Measurements from ENCODE around the gene MTX1. TPM values are rescaled to one million over a fixed set of nuclear protein-coding genes. Genes with fewer than 3 reads are reported as not detected.
A peak's percentile ranks its signal among the peaks of the same experiment; 100 is the strongest.

The MTX1 gene
- total RNA-seq, 4 donors from 2014 or later, result 30.1 to 50.7 (median 35.3) TPM

GRCh38 chr1:155261493-155261851 lies 53.0 kb downstream of the MTX1 start:
- H3K4me3 ChIP-seq, result peak overlapping the region; percentile 56 to 92 (median 80)
- peak overlapping the region; percentile 60 to 95 (median 86) for H3K27ac ChIP-seq
- H3K36me3 ChIP-seq, result peaks cover 0 to 73% (median 38%) of the 10 kb centered on the region in 3 donors
- H3K4me1 ChIP-seq, result peaks cover 0 to 28% (median 16%) of the 10 kb centered on the region in 4 donors
- no peak for DNase-seq (ENCODE audit: low spot score in 2 of 2)
- H3K27me3 ChIP-seq, result no peaks in the 10 kb centered on the region
- whole genome bisulfite sequencing, 2 donors, result 0 to 1% methylated on average over 9 of the region's 9 CpGs
- TF ChIP-seq CTCF (IDR thresholded peaks at IDR 0.05) (no peak), EP300 (IDR thresholded peaks at IDR 0.05) (no peak), POLR2A (IDR thresholded peaks at IDR 0.05) (no peak)
- no peaks in the 10 kb centered on the region for H3K9me3 ChIP-seq

DNA sequence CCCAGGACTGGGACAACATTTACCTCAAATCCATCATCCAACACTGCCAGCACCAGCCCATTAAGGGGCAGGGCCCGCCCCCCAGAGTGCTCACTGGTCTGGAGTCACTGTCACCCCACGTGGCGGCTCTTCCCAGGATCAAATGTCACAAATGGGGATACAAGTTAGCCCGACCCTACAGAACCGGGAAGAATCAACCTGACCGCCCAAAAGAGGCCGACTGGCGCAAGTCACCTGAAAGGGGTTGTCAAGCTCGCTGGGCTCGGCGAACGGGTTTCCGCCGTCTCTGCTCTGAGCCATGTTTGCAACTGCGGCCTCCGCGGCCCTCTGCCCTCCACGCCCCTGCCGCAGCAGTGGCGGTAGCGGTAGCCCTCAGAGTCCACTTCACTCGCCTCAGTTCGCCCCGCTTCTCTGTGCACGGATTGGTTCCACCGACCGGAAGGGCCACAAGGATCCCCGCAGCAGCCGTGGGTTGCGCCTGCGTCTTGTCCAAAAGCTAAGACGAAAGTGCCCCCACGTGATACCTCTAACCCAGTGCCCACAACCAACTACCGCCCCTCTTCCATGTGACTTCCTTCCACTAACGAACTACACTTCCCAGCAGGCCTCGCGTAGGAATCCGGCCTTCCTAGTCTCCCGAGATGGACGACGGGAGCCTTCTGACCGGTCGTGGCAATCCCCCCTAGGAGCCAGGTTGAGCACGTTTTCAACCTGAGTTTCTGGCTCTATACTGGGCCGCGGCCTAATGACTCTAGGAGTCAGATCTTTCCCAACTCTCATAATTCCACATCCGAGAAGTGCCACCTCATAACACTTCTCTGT lies 53.6 kb downstream of the MTX1 start, which contains the start of gene SCAMP3:
SCAMP3 (minus strand) TSS at position 509 of the 822 bp plus-strand sequence; CDS start at position 300, 209 bp downstream.
- Histone ChIP-seq H3K36me3 (peaks cover 0 to 73% (median 43%) of the 10 kb centered on the region in 3 donors), H3K27me3 (no peaks in the 10 kb centered on the region), H3K27ac (peak within 1 kb of the TSS; percentile 60 to 95 (median 86)), H3K4me1 (peaks cover 0 to 24% (median 13%) of the 10 kb centered on the region in 4 donors), H3K9me3 (no peaks in the 10 kb centered on the region), H3K4me3 (peak within 1 kb of the TSS; percentile 56 to 92 (median 80))
- 0 to 1% methylated on average over 22 to 41 of the region's 47 CpGs for WGBS, 2 donors
- TF ChIP-seq CTCF (IDR thresholded peaks at IDR 0.05) (peak in 1 of 5 experiments; percentile 32), POLR2A (IDR thresholded peaks at IDR 0.05) (peak; percentile 6 to 65), EP300 (IDR thresholded peaks at IDR 0.05) (peak; percentile 93 to 94)
- peak; percentile 89 to 97 for DNase-seq (ENCODE audit: low spot score in 2 of 2)

- TF ChIP-seq EP300 (IDR thresholded peaks at IDR 0.05) (no peak), POLR2A (IDR thresholded peaks at IDR 0.05) (no peak), CTCF (IDR thresholded peaks at IDR 0.05) (no peak)
- 80 to 86% methylated on average over 9 to 11 of the region's 11 CpGs for WGBS, 2 donors
- Histone ChIP-seq H3K27me3 (no peaks in the 10 kb centered on the region), H3K9me3 (no peaks in the 10 kb centered on the region), H3K36me3 (peaks cover 0 to 73% (median 53%) of the 10 kb centered on the region in 3 donors), H3K4me3 (no peak overlapping the region), H3K27ac (peak overlapping the region in 3 of 4 donors; percentile 60 to 95 (median 90)), H3K4me1 (peaks cover 0 to 24% (median 13%) of the 10 kb centered on the region in 4 donors)
- DNase-seq (ENCODE audit: low spot score in 2 of 2), result no peak
Observed at GRCh38 chr1:155263067-155263466, 54.6 kb downstream of the MTX1 start.

Other genes starting within 250 kb of the MTX1 start
- 10 to 100 TPM; 18.6 to 24.3 (median 23.5) TPM for gene PYGO2, start 246.9 kb upstream of the MTX1 start, total RNA-seq
- gene SHC1, start 237.9 kb upstream of the MTX1 start, total RNA-seq, result 100 to 1,000 TPM in 2 of 4 donors, 10 to 100 TPM in 2; 82.9 to 168 (median 101) TPM
- gene CKS1B, start 234.0 kb upstream of the MTX1 start, total RNA-seq, result 10 to 100 TPM; 35.2 to 40.5 (median 37.3) TPM
- gene FLAD1, start 225.4 kb upstream of the MTX1 start, total RNA-seq, result 10 to 100 TPM; 17.4 to 33.6 (median 23.6) TPM
- 1 to 10 TPM in 1 of 4 donors, not detected in 3; 1.5 TPM for gene LENEP, start 215.1 kb upstream of the MTX1 start, total RNA-seq
- 10 to 100 TPM; 44.6 to 53.4 (median 49.5) TPM for gene ZBTB7B, start 205.9 kb upstream of the MTX1 start, total RNA-seq
- 1 to 10 TPM in 3 of 4 donors, under 1 TPM in 1; 0.90 to 4.2 (median 1.7) TPM for gene DCST2, start 174.9 kb upstream of the MTX1 start, total RNA-seq
- 1 to 10 TPM in 1 of 4 donors, under 1 TPM in 2, not detected in 1; 0.21 to 3.5 (median 0.90) TPM for gene DCST1, start 174.9 kb upstream of the MTX1 start, total RNA-seq
- 100 to 1,000 TPM; 111 to 202 (median 168) TPM for gene ADAM15, start 157.4 kb upstream of the MTX1 start, total RNA-seq
- 1 to 10 TPM in 3 of 4 donors, under 1 TPM in 1; 0.87 to 4.2 (median 1.8) TPM for gene EFNA4, start 145.0 kb upstream of the MTX1 start, total RNA-seq
- gene EFNA3, start 129.9 kb upstream of the MTX1 start, total RNA-seq, result 1 to 10 TPM in 2 of 4 donors, under 1 TPM in 1, not detected in 1; 0.63 to 1.2 (median 1.2) TPM
- gene EFNA1, start 80.8 kb upstream of the MTX1 start, total RNA-seq, result 10 to 100 TPM; 27.4 to 41.4 (median 34.0) TPM
- 10 to 100 TPM in 3 of 4 donors, 1 to 10 TPM in 1; 5.7 to 33.9 (median 14.9) TPM for gene SLC50A1, start 72.8 kb upstream of the MTX1 start, total RNA-seq
- gene DPM3, start 68.2 kb upstream of the MTX1 start, total RNA-seq, result 100 to 1,000 TPM in 2 of 4 donors, 10 to 100 TPM in 2; 74.7 to 115 (median 95.6) TPM
- 100 to 1,000 TPM; 102 to 167 (median 146) TPM for gene KRTCAP2, start 35.4 kb upstream of the MTX1 start, total RNA-seq
- 10 to 100 TPM in 2 of 4 donors, 1 to 10 TPM in 2; 6.0 to 20.4 (median 12.7) TPM for gene TRIM46, start 34.8 kb upstream of the MTX1 start, total RNA-seq
- gene THBS3, start 798 bp upstream of the MTX1 start, total RNA-seq, result 100 to 1,000 TPM in 1 of 4 donors, 10 to 100 TPM in 3; 33.9 to 119 (median 52.6) TPM
- gene ENTREP3, start 46.8 kb downstream of the MTX1 start, total RNA-seq, result 10 to 100 TPM; 22.7 to 42.0 (median 26.6) TPM
- 10 to 100 TPM; 54.5 to 91.1 (median 65.2) TPM for gene SCAMP3, start 53.7 kb downstream of the MTX1 start, total RNA-seq
- 10 to 100 TPM; 41.0 to 70.6 (median 52.3) TPM for gene CLK2, start 64.8 kb downstream of the MTX1 start, total RNA-seq
- 1 to 10 TPM; 1.7 to 2.7 (median 2.4) TPM for gene HCN3, start 68.8 kb downstream of the MTX1 start, total RNA-seq
- under 1 TPM in 3 of 4 donors, not detected in 1; 0.20 to 0.66 (median 0.21) TPM for gene PKLR, start 92.7 kb downstream of the MTX1 start, total RNA-seq
- gene FDPS, start 100.2 kb downstream of the MTX1 start, total RNA-seq, result 100 to 1,000 TPM in 3 of 4 donors, 10 to 100 TPM in 1; 88.2 to 143 (median 125) TPM
- gene RUSC1, start 112.2 kb downstream of the MTX1 start, total RNA-seq, result 10 to 100 TPM; 22.2 to 36.0 (median 26.5) TPM

Measured in tibial nerve (tissue), 4 donors.